BLaER1 treated with 17β-estradiol and CSF1 and Interleukin-3, amounts not matched to agents 10 nM and 100 nM (cell line): ENCODE measurements around the gene SUMO4.
A peak's percentile ranks its signal among the peaks of the same experiment; 100 is the strongest.

Experiments used
- H3K27ac ChIP-seq, 11 experiments: shearing (Covaris generic); formaldehyde crosslinking; 2 replicates each; pipeline ENCODE4 v1.8.1; 2022
- H3K27me3 ChIP-seq, 11 experiments: shearing (Covaris generic); formaldehyde crosslinking; 2 replicates each; pipeline ENCODE4 v1.8.1; 2022
- H3K36me3 ChIP-seq, 11 experiments: shearing (Covaris generic); formaldehyde crosslinking; 2 replicates each; pipeline ENCODE4 v1.8.1; 2022
- H3K4me1 ChIP-seq, 10 experiments: shearing (Covaris generic); formaldehyde crosslinking; 2 replicates each; pipeline ENCODE4 v1.8.1; 2022
- H3K4me2 ChIP-seq, 11 experiments: shearing (Covaris generic); formaldehyde crosslinking; 2 replicates each; pipeline ENCODE4 v1.8.1; 2022
- H3K4me3 ChIP-seq, 10 experiments: shearing (Covaris generic); formaldehyde crosslinking; 2 replicates each; pipeline ENCODE4 v1.8.1; 2022
- H3K9ac ChIP-seq, 11 experiments: shearing (Covaris generic); formaldehyde crosslinking; 2 replicates each; pipeline ENCODE4 v1.8.1; 2022
- H3K9me3 ChIP-seq, 11 experiments: shearing (Covaris generic); formaldehyde crosslinking; replicated peaks in 1 of 11; 2 replicates each; pipeline ENCODE4 v1.8.1; 2022
- H4K20me1 ChIP-seq, 11 experiments: shearing (Covaris generic); formaldehyde crosslinking; 2 replicates each; pipeline ENCODE4 v1.8.1; 2022
- Cebpa-rat ChIP-seq, 11 experiments: shearing (Covaris generic); IDR thresholded peaks; 2 replicates each; pipeline ENCODE4 v1.8.1; 2022

The SUMO4 gene

DNA sequence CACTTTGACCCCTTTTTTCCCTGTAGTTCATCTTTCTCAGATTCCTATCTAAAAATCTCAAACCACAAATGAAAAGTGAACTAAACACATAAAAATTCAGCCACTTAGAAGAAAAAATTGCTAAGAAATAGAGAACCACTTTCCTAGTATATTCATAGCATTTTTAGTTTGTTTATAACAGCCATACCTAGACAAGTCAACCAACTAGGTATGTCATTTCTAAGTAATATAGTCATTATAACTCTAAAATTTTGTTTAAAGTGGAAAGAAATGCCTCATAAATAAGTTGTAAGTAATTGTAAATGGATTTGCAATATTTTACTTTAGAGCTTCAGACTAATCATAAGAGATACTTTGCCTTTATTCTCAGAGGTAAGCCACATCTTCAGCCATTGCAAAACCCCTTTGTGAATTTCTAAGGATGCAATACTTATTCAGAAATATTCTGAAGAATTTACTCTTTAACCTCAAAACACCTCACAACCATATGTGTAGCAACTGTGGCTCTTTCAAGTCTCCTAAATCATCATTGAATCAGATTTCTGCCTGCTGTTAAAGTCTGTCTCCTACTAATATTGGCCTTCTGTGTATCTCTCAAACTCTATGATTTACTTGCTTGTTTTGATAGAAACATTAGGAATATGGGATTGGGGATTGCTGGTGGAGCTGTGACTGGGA, 6.9 kb upstream of the SUMO4 start:
- H3K4me3 ChIP-seq = no peak overlapping the region
- peaks cover 0 to 32% (median 17%) of the 10 kb centered on the region in 11 experiments; a peak in 16 of 22 replicates for H3K9me3 ChIP-seq
- no peaks in the 10 kb centered on the region for H3K27me3 ChIP-seq
- H3K27ac ChIP-seq = no peak overlapping the region
- peaks cover 73 to 98% (median 86%) of the 10 kb centered on the region in 11 experiments for H3K36me3 ChIP-seq
- no peak for TF ChIP-seq Cebpa-rat (IDR thresholded peaks at IDR 0.05)
- peaks cover 0 to 97% (median 2%) of the 10 kb centered on the region in 11 experiments; a peak in 9 of 22 replicates for H4K20me1 ChIP-seq
- no peak overlapping the region for H3K9ac ChIP-seq
- no peak overlapping the region for H3K4me2 ChIP-seq
- H3K4me1 ChIP-seq = peaks cover 0 to 31% (median 0%) of the 10 kb centered on the region in 10 experiments; a peak in 2 of 20 replicates

DNA sequence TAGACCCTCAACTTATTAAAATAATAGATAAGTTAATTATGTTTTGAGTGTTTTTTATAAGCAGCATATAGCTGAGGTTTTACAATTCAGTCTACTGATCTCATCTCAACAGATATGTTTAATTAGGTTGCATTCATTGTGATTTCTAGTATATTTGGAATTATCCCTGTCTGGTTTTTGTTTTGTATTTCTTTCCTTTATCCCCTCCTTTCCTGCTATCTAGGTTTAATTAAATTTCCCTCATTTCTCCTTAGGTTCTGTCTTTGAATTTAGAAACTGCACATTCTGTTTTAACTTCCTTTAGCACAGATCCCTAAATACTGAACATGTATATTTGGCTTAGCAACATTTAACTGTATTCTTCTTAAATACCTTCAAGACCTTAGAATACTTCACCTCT, 4.9 kb upstream of the SUMO4 start:
- no peak for TF ChIP-seq Cebpa-rat (IDR thresholded peaks at IDR 0.05)
- H3K27ac ChIP-seq = no peak overlapping the region
- H3K36me3 ChIP-seq = peaks cover 82 to 98% (median 91%) of the 10 kb centered on the region in 11 experiments
- no peak overlapping the region for H3K4me3 ChIP-seq
- H3K27me3 ChIP-seq = no peaks in the 10 kb centered on the region
- H3K4me1 ChIP-seq = peaks cover 0 to 25% (median 0%) of the 10 kb centered on the region in 10 experiments; a peak in 2 of 20 replicates
- H3K9ac ChIP-seq = no peak overlapping the region
- peaks cover 0 to 32% (median 11%) of the 10 kb centered on the region in 11 experiments; a peak in 11 of 22 replicates for H3K9me3 ChIP-seq
- H4K20me1 ChIP-seq = peaks cover 0 to 96% (median 0%) of the 10 kb centered on the region in 11 experiments; a peak in 9 of 22 replicates
- no peak overlapping the region for H3K4me2 ChIP-seq

DNA sequence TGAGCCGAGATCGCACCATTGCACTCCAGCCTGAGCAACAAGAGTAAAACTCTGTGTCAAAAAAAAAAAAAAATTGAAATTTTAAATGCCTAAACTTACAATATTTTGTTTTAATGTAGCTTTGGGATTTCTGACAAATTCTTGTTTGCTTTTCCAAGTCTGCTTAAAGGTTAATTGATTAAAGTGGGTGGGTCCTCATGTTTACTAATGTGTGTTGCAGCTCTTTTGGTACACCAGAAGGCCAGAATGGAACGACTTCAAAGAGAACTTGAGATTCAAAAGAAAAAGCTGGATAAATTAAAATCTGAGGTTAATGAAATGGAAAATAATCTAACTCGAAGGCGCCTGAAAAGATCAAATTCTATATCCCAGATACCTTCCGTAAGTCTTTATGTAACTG, 2.7 kb upstream of the SUMO4 start:
- peaks cover 0 to 24% (median 7%) of the 10 kb centered on the region in 11 experiments; a peak in 12 of 22 replicates for H3K9me3 ChIP-seq
- no peak overlapping the region for H3K27ac ChIP-seq
- no peaks in the 10 kb centered on the region for H3K27me3 ChIP-seq
- no peak overlapping the region for H3K4me3 ChIP-seq
- peaks cover 83 to 100% (median 93%) of the 10 kb centered on the region in 11 experiments for H3K36me3 ChIP-seq
- TF ChIP-seq Cebpa-rat (IDR thresholded peaks at IDR 0.05) = no peak
- H3K4me2 ChIP-seq = no peak overlapping the region
- peaks cover 0 to 78% (median 0%) of the 10 kb centered on the region in 11 experiments; a peak in 9 of 22 replicates for H4K20me1 ChIP-seq
- no peak overlapping the region for H3K9ac ChIP-seq
- peaks cover 0 to 22% (median 0%) of the 10 kb centered on the region in 10 experiments; a peak in 2 of 20 replicates for H3K4me1 ChIP-seq

DNA sequence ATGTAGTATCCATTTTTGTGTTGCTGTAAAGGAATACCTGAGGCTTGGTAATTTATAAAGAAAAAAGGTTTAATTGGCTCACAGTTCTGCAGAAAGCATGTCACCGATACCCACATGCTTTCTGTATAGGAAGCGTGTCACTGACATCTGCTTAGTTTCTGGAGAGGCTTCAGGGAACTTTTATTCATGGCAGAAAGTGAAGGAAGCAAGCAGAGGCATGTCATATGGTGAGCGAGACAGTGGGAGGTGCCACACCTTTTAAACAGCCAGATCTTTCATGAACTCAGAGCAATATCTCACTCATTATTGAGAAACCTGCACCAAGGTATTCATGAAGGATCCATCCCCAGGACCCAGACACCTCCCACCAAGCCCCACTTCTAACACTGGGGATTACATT, 3.5 kb downstream of the SUMO4 start:
- H3K27me3 ChIP-seq = no peaks in the 10 kb centered on the region
- peaks cover 0 to 6% (median 4%) of the 10 kb centered on the region in 11 experiments; a peak in 6 of 22 replicates for H3K9me3 ChIP-seq
- H4K20me1 ChIP-seq = peaks cover 0 to 21% (median 0%) of the 10 kb centered on the region in 11 experiments; a peak in 2 of 22 replicates
- H3K27ac ChIP-seq = no peak overlapping the region
- H3K9ac ChIP-seq = no peak overlapping the region
- TF ChIP-seq Cebpa-rat (IDR thresholded peaks at IDR 0.05) = no peak
- peak overlapping the region in 1 of 11 experiments; percentile 3; a peak in 1 of 22 replicates for H3K4me2 ChIP-seq
- peaks cover 0 to 42% (median 0%) of the 10 kb centered on the region in 10 experiments; a peak in 8 of 20 replicates for H3K4me1 ChIP-seq
- no peak overlapping the region for H3K4me3 ChIP-seq
- H3K36me3 ChIP-seq = peaks cover 70 to 96% (median 81%) of the 10 kb centered on the region in 11 experiments

DNA sequence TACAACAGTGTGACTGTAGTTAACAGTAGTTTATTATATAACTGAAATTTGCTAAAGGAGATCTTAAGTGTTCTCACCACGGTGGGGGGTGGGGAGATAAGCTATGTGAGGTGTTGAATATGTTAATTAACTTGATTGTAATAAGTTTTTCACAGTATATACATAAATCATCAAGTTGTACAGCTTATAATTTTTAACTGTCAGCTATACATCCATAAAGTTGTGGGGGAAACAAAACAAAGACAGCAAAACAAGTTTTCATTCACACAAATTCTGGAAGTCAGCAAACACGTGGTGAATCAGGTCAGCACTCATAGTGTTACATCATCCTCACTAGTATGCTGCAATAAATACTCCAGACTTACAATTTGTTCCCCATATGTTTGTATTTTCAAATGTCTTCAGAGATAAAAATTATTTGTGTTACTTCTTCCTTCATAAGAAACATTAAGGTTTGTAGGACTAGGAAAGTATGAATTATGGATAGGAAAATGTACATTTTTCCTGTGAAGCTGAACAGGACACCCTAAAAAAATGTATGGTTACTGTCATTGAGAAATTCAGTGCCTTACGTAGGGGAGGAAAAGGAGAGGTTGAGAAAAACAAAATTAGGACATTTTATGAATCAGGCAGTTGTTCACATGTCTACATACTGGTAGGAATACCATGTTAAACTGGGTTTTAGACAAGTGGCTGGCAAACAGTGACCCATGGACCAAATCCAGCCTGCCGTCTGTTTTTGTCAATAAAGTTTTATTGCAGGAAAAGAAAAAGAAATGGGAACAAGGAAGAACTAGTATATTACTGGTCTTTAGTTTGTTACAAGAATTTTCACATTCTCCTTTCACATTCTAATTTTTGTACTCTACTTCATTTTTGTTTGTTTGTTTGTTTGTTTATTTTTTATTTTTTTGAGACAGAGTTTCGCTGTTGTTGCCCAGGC, 6.0 kb downstream of the SUMO4 start:
- Histone ChIP-seq H3K9ac (peak overlapping the region in 2 of 11 experiments; percentile 38 to 60; a peak in 2 of 22 replicates), H3K36me3 (peaks cover 71 to 96% (median 80%) of the 10 kb centered on the region in 11 experiments), H3K27ac (peak overlapping the region in 5 of 11 experiments; percentile 22 to 83 (median 46); a peak in 8 of 22 replicates)

DNA sequence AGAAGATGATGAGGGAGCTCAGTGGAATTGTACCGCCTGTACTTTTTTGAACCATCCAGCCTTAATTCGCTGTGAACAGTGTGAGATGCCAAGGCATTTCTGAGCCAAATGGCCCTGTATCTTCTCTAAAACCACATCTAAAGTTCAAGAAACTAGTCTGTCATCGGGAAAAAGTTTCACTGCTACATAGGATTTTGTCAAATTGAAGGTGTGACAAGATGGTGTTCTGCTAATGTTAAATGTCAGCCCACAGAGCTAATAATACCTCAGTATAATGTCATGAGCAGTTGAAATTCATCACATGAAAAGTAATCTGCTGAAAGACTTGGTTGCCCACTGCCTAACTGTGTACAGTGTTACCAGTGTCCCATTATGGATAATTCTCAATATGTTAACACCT, 9.6 kb downstream of the SUMO4 start:
- H4K20me1 ChIP-seq = peaks cover 0 to 16% (median 0%) of the 10 kb centered on the region in 11 experiments; a peak in 1 of 22 replicates

More for the DNA sequence above, 6.0 kb downstream of the SUMO4 start:
- no peaks in the 10 kb centered on the region for H3K27me3 ChIP-seq
- peaks cover 0 to 16% (median 0%) of the 10 kb centered on the region in 11 experiments; a peak in 1 of 22 replicates for H4K20me1 ChIP-seq
- H3K9me3 ChIP-seq = no peaks in the 10 kb centered on the region; a peak in 1 of 22 replicates
- no peak overlapping the region for H3K4me3 ChIP-seq
- TF ChIP-seq Cebpa-rat (IDR thresholded peaks at IDR 0.05) = no peak
- peak overlapping the region in 3 of 11 experiments; percentile 30 to 59 (median 52); a peak in 6 of 22 replicates for H3K4me2 ChIP-seq
- H3K4me1 ChIP-seq = peaks cover 0 to 51% (median 0%) of the 10 kb centered on the region in 10 experiments; a peak in 8 of 20 replicates

DNA sequence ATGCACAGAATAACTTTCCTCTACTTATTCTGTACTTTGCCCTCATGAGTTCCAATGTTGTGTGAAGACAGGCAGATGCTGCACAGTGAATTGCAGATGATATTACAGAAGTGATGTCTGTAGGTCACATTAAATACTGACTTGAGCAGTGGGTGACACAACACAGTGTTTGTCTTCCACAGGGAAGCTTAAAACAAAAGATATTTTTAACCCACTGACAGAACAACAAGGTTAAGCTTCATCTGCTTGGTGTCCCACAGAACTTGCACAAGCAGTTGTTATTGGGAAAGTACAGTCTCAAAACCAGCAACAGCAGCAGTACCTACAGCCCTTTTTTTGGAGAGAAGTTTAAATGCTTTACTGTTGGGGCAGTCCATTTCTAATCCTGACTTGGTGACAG, 10.5 kb downstream of the SUMO4 start:
- no peak for TF ChIP-seq Cebpa-rat (IDR thresholded peaks at IDR 0.05)
- Histone ChIP-seq H4K20me1 (peaks cover 0 to 14% (median 0%) of the 10 kb centered on the region in 11 experiments; a peak in 1 of 22 replicates), H3K9ac (no peak overlapping the region), H3K27ac (no peak overlapping the region), H3K4me3 (no peak overlapping the region), H3K36me3 (peaks cover 49 to 90% (median 61%) of the 10 kb centered on the region in 11 experiments), H3K9me3 (peaks cover 0 to 9% (median 0%) of the 10 kb centered on the region in 11 experiments; a peak in 2 of 22 replicates), H3K4me1 (peaks cover 0 to 46% (median 10%) of the 10 kb centered on the region in 10 experiments; a peak in 14 of 20 replicates), H3K4me2 (no peak overlapping the region), H3K27me3 (no peaks in the 10 kb centered on the region)

More for the DNA sequence above, 9.6 kb downstream of the SUMO4 start:
- Histone ChIP-seq H3K4me2 (no peak overlapping the region), H3K27me3 (no peaks in the 10 kb centered on the region), H3K27ac (no peak overlapping the region), H3K4me3 (no peak overlapping the region), H3K4me1 (peaks cover 0 to 56% (median 10%) of the 10 kb centered on the region in 10 experiments; a peak in 14 of 20 replicates), H3K9ac (no peak overlapping the region), H3K36me3 (peaks cover 59 to 96% (median 66%) of the 10 kb centered on the region in 11 experiments), H3K9me3 (peaks cover 0 to 5% (median 0%) of the 10 kb centered on the region in 11 experiments; a peak in 1 of 22 replicates)
- TF ChIP-seq Cebpa-rat (IDR thresholded peaks at IDR 0.05) = no peak

DNA sequence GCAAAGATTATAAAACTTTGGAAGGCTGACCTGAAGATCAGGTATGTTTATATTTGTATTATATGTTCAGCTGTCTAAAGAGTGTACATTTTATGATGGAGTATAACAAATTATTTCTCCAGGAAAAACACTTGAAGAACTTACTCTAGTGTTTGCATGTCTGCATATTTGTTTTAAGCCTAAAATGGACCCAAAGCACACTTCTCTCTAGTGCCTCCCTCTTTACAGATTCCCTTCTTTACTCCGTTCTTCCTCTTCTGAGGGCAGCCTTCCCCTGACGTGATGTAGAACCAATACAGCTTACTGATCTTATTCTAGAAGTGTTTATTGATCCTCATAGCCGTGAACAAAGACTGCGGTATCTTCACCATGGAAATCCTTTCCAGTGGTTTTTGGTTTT, 13.9 kb downstream of the SUMO4 start:
- TF ChIP-seq Cebpa-rat (IDR thresholded peaks at IDR 0.05) = no peak
- Histone ChIP-seq H3K4me2 (no peak overlapping the region), H3K9me3 (peaks cover 0 to 16% (median 4%) of the 10 kb centered on the region in 11 experiments; a peak in 5 of 22 replicates), H4K20me1 (peaks cover 0 to 12% (median 0%) of the 10 kb centered on the region in 11 experiments; a peak in 1 of 22 replicates), H3K27ac (no peak overlapping the region), H3K4me1 (peaks cover 0 to 42% (median 10%) of the 10 kb centered on the region in 10 experiments; a peak in 12 of 20 replicates), H3K9ac (no peak overlapping the region), H3K27me3 (no peaks in the 10 kb centered on the region), H3K4me3 (no peak overlapping the region), H3K36me3 (peaks cover 30 to 63% (median 44%) of the 10 kb centered on the region in 11 experiments)
